ENCODE data around the gene BLOC1S1. TPM values are rescaled to one million over a fixed set of nuclear protein-coding genes. Genes with fewer than 3 reads are reported as not detected.
"Not testable (repeated sequence)": the region's sequence is repeated elsewhere in the genome, so short reads cannot be mapped to it uniquely, and the experiment has no call there.

Gene BLOC1S1
- total and polyA plus RNA-seq, 5 experiments from 2014 or later = 62.9 to 133 (median 84.3) TPM

GRCh38 chr12:55744340-55745030, 28.6 kb downstream of the BLOC1S1 start:
- Mint-ChIP-seq H3K4me1 (peaks cover 26 to 45% (median 31%) of the 10 kb centered on the region in 4 donors), H3K27me3 (no peaks in the 10 kb centered on the region), H3K9me3 (no peaks in the 10 kb centered on the region)

GRCh38 chr12:55745361-55746173, 29.7 kb downstream of the BLOC1S1 start:
- Mint-ChIP-seq H3K36me3 (peaks cover 0 to 13% (median 0%) of the 10 kb centered on the region in 3 donors), H3K9me3 (no peaks in the 10 kb centered on the region), H3K27me3 (no peaks in the 10 kb centered on the region), H3K4me1 (peaks cover 29 to 45% (median 32%) of the 10 kb centered on the region in 4 donors), H3K27ac (peak overlapping the region; percentile 77 to 95 (median 86)), H3K4me3 (peak overlapping the region; percentile 6 to 95 (median 90))
- POLR2A ChIA-PET = interaction anchor here (0.6 to 1.7 kb wide), 3 partner anchors 84 to 444 kb away, joined by 3 to 11 read pairs (median 3); partner anchors contain the start of genes DNAJC14 and SMARCC2
- DNase-seq = no peak
- no peak for ATAC-seq

More at GRCh38 chr12:55744340-55745030, 28.6 kb downstream of the BLOC1S1 start:
- no peak for DNase-seq
- peak overlapping the region; percentile 49 to 95 (median 88) for H3K27ac Mint-ChIP-seq
- POLR2A ChIA-PET = interaction anchor here (0.6 to 2.8 kb wide), 17 partner anchors 10 to 884 kb away, joined by 3 to 19 read pairs (median 4); partner anchors contain the start of genes BLOC1S1, CD63, DGKA and DNAJC14
- peak overlapping the region; percentile 86 to 95 (median 90) for H3K4me3 Mint-ChIP-seq
- no peak for ATAC-seq
- H3K36me3 Mint-ChIP-seq = peaks cover 0 to 5% (median 0%) of the 10 kb centered on the region in 3 donors

- H3K27ac Mint-ChIP-seq = peak overlapping the region; percentile 71 to 87 (median 82)
- H3K9me3 Mint-ChIP-seq = no peaks in the 10 kb centered on the region
- peaks cover 29 to 45% (median 34%) of the 10 kb centered on the region in 4 donors for H3K4me1 Mint-ChIP-seq
- H3K36me3 Mint-ChIP-seq = peaks cover 0 to 18% (median 0%) of the 10 kb centered on the region in 3 donors
- POLR2A ChIA-PET = interaction anchor here (0.6 to 1.2 kb wide), 6 partner anchors 8 to 473 kb away, joined by 3 to 7 read pairs (median 4); no protein-coding TSS in a partner anchor
- no peak for DNase-seq
- ATAC-seq = no peak
- no peaks in the 10 kb centered on the region for H3K27me3 Mint-ChIP-seq
- peak overlapping the region; percentile 6 to 84 (median 64) for H3K4me3 Mint-ChIP-seq
Measured at GRCh38 chr12:55746174-55746912, 30.5 kb downstream of the BLOC1S1 start.

GRCh38 chr12:55746913-55747231, 31.0 kb downstream of the BLOC1S1 start:
- ATAC-seq (no peak), DNase-seq (no peak)
- POLR2A ChIA-PET = interaction anchor here (0.6 to 1.2 kb wide), 5 partner anchors 8 to 472 kb away, joined by 3 to 7 read pairs (median 4); no protein-coding TSS in a partner anchor
- H3K4me3 Mint-ChIP-seq = no peak overlapping the region
- H3K36me3 Mint-ChIP-seq = peaks cover 0 to 21% (median 0%) of the 10 kb centered on the region in 3 donors
- peak overlapping the region in 9 of 10 donors; percentile 68 to 86 (median 82) for H3K27ac Mint-ChIP-seq
- peaks cover 29 to 45% (median 34%) of the 10 kb centered on the region in 4 donors for H3K4me1 Mint-ChIP-seq
- H3K9me3 Mint-ChIP-seq = no peaks in the 10 kb centered on the region
- H3K27me3 Mint-ChIP-seq = no peaks in the 10 kb centered on the region

GRCh38 chr12:55748230-55748993, 32.6 kb downstream of the BLOC1S1 start:
- Mint-ChIP-seq H3K4me3 (no peak overlapping the region), H3K27ac (peak overlapping the region in 8 of 10 donors; percentile 4 to 77 (median 64)), H3K27me3 (no peaks in the 10 kb centered on the region), H3K36me3 (peaks cover 0 to 34% (median 0%) of the 10 kb centered on the region in 3 donors), H3K4me1 (peaks cover 24 to 35% (median 28%) of the 10 kb centered on the region in 4 donors), H3K9me3 (no peaks in the 10 kb centered on the region)
- POLR2A ChIA-PET = interaction anchor here (0.6 kb wide), 1 partner anchor 250 kb away, joined by 5 read pairs; no protein-coding TSS in a partner anchor
- no peak for ATAC-seq
- no peak for DNase-seq

- no peak for DNase-seq
- ATAC-seq = no peak
- peak overlapping the region; percentile 7 to 84 (median 48) for H3K27ac Mint-ChIP-seq
- no peaks in the 10 kb centered on the region for H3K27me3 Mint-ChIP-seq
- no peak overlapping the region for H3K4me3 Mint-ChIP-seq
- peaks cover 0 to 14% (median 6%) of the 10 kb centered on the region in 4 donors for H3K4me1 Mint-ChIP-seq
- POLR2A ChIA-PET = interaction anchor here (0.7 kb wide), 1 partner anchor 11 kb away, joined by 3 read pairs; no protein-coding TSS in a partner anchor
- peaks cover 0 to 81% (median 17%) of the 10 kb centered on the region in 3 donors for H3K36me3 Mint-ChIP-seq
- no peaks in the 10 kb centered on the region for H3K9me3 Mint-ChIP-seq
Measured at GRCh38 chr12:55755246-55755645, 39.4 kb downstream of the BLOC1S1 start.

- Mint-ChIP-seq H3K9me3 (no peaks in the 10 kb centered on the region), H3K4me1 (peaks cover 0 to 14% (median 8%) of the 10 kb centered on the region in 4 donors), H3K27me3 (no peaks in the 10 kb centered on the region), H3K27ac (peak overlapping the region in 7 of 10 donors; percentile 11 to 92 (median 42)), H3K36me3 (peaks cover 0 to 74% (median 19%) of the 10 kb centered on the region in 3 donors), H3K4me3 (no peak overlapping the region)
- DNase-seq = no peak
- ATAC-seq = no peak
- POLR2A ChIA-PET = interaction anchor here (0.5 to 1.3 kb wide), 3 partner anchors 15 to 781 kb away, joined by 3 to 4 read pairs (median 4); partner anchors contain the start of gene GDF11
Measured at GRCh38 chr12:55757701-55758100, 41.9 kb downstream of the BLOC1S1 start.

- DNase-seq, H3K4me3 Mint-ChIP-seq, H3K27me3 Mint-ChIP-seq, H3K9me3 Mint-ChIP-seq, ATAC-seq: not testable (repeated sequence)
- POLR2A ChIA-PET = interaction anchor here (0.7 kb wide), 2 partner anchors 172 to 173 kb away, joined by 3 to 6 read pairs; no protein-coding TSS in a partner anchor
- Mint-ChIP-seq H3K4me1 (peaks cover 0 to 14% (median 8%) of the 10 kb centered on the region in 4 donors), H3K36me3 (peaks cover 0 to 72% (median 19%) of the 10 kb centered on the region in 3 donors), H3K27ac (peak overlapping the region in 2 of 10 donors; percentile 40 to 47)
Measured at GRCh38 chr12:55758575-55758974, 42.7 kb downstream of the BLOC1S1 start.

- POLR2A ChIA-PET = no interaction called here
- H3K27ac Mint-ChIP-seq = peak overlapping the region in 6 of 10 donors; percentile 18 to 93 (median 53)
- no peak for DNase-seq
- no peak for ATAC-seq
- H3K27me3 Mint-ChIP-seq = no peaks in the 10 kb centered on the region
- H3K4me1 Mint-ChIP-seq = peaks cover 0 to 12% (median 5%) of the 10 kb centered on the region in 4 donors
- no peaks in the 10 kb centered on the region for H3K9me3 Mint-ChIP-seq
- no peak overlapping the region for H3K4me3 Mint-ChIP-seq
- peaks cover 0 to 67% (median 19%) of the 10 kb centered on the region in 3 donors for H3K36me3 Mint-ChIP-seq
Measured at GRCh38 chr12:55760663-55761062, 44.8 kb downstream of the BLOC1S1 start.

GRCh38 chr12:55762646-55763045, 46.8 kb downstream of the BLOC1S1 start:
- Mint-ChIP-seq H3K36me3 (peaks cover 0 to 64% (median 11%) of the 10 kb centered on the region in 3 donors), H3K27ac (no peak overlapping the region), H3K9me3 (no peaks in the 10 kb centered on the region), H3K27me3 (no peaks in the 10 kb centered on the region), H3K4me1 (peaks cover 0 to 17% (median 10%) of the 10 kb centered on the region in 4 donors), H3K4me3 (no peak overlapping the region)
- POLR2A ChIA-PET = interaction anchor here (0.7 kb wide), 1 partner anchor 15 kb away, joined by 3 read pairs; no protein-coding TSS in a partner anchor
- ATAC-seq (no peak), DNase-seq (no peak)

GRCh38 chr12:55765736-55766290, 50.0 kb downstream of the BLOC1S1 start:
- ATAC-seq (no peak), DNase-seq (no peak)
- no peaks in the 10 kb centered on the region for H3K27me3 Mint-ChIP-seq
- no peaks in the 10 kb centered on the region for H3K9me3 Mint-ChIP-seq
- H3K27ac Mint-ChIP-seq = peak overlapping the region in 8 of 10 donors; percentile 7 to 85 (median 48)
- POLR2A ChIA-PET = interaction anchor here (0.6 kb wide), 1 partner anchor 35 kb away, joined by 4 read pairs; no protein-coding TSS in a partner anchor
- H3K36me3 Mint-ChIP-seq = peaks cover 0 to 50% (median 4%) of the 10 kb centered on the region in 3 donors
- peaks cover 0 to 18% (median 13%) of the 10 kb centered on the region in 4 donors for H3K4me1 Mint-ChIP-seq
- H3K4me3 Mint-ChIP-seq = no peak overlapping the region

Measured in naive thymus-derived CD8-positive, alpha-beta T cell (primary cell).